ENCODE results near the gene CELF4.

- TF ChIP-seq CTCF (IDR thresholded peaks at IDR 0.05) (no peak), EP300 (IDR thresholded peaks at IDR 0.05) (no peak)
These were observed 60.3 kb downstream of the CELF4 start for GRCh38 chr18:37505321-37505720.
